ENCODE results near the gene ATP5PO. TPM values are rescaled to one million over a fixed set of nuclear protein-coding genes. Genes with fewer than 3 reads are reported as not detected.

The ATP5PO gene
- total RNA-seq, 1 experiment from 2014 or later: 229 TPM

GRCh38 chr21:33859373-33860102 lies 56.1 kb downstream of the ATP5PO start:
- Histone ChIP-seq H3K27me3 (ENCODE audit: control insufficient read depth, insufficient read depth, low read length) (no peaks in the 10 kb centered on the region; the same call in 1 of the 2 replicates), H3K4me3 (ENCODE audit: insufficient read depth, low read depth, low read length) (no peak overlapping the region), H3K36me3 (replicated peaks; ENCODE audit: control insufficient read depth, insufficient read depth, low read length) (no peaks in the 10 kb centered on the region)
- DNase-seq: no peak

- Histone ChIP-seq H3K27me3 (ENCODE audit: control insufficient read depth, insufficient read depth, low read length) (no peaks in the 10 kb centered on the region; the same call in 1 of the 2 replicates), H3K4me3 (ENCODE audit: insufficient read depth, low read depth, low read length) (no peak overlapping the region), H3K36me3 (replicated peaks; ENCODE audit: control insufficient read depth, insufficient read depth, low read length) (no peaks in the 10 kb centered on the region)
- peak; percentile 70 for DNase-seq
Measured at GRCh38 chr21:33858667-33859372, 56.8 kb downstream of the ATP5PO start.

- no peaks in the 10 kb centered on the region for H3K36me3 ChIP-seq (replicated peaks; ENCODE audit: control insufficient read depth, insufficient read depth, low read length)
- H3K4me3 ChIP-seq (ENCODE audit: insufficient read depth, low read depth, low read length): no peak overlapping the region
- H3K27me3 ChIP-seq (ENCODE audit: control insufficient read depth, insufficient read depth, low read length): no peaks in the 10 kb centered on the region; the same call in 1 of the 2 replicates
- peak; percentile 89 for DNase-seq
Measured at GRCh38 chr21:33857846-33858666, 57.5 kb downstream of the ATP5PO start.

GRCh38 chr21:33856893-33857527 lies 58.6 kb downstream of the ATP5PO start:
- no peak overlapping the region for H3K4me3 ChIP-seq (ENCODE audit: insufficient read depth, low read depth, low read length)
- no peaks in the 10 kb centered on the region for H3K36me3 ChIP-seq (replicated peaks; ENCODE audit: control insufficient read depth, insufficient read depth, low read length)
- DNase-seq: no peak
- H3K27me3 ChIP-seq (ENCODE audit: control insufficient read depth, insufficient read depth, low read length): no peaks in the 10 kb centered on the region; the same call in 1 of the 2 replicates

GRCh38 chr21:33855190-33855589 lies 60.4 kb downstream of the ATP5PO start:
- peak; percentile 71 for DNase-seq
- no peaks in the 10 kb centered on the region for H3K36me3 ChIP-seq (replicated peaks; ENCODE audit: control insufficient read depth, insufficient read depth, low read length)

GRCh38 chr21:33854604-33855003 lies 61.0 kb downstream of the ATP5PO start:
- Histone ChIP-seq H3K27me3 (ENCODE audit: control insufficient read depth, insufficient read depth, low read length) (no peaks in the 10 kb centered on the region; the same call in 1 of the 2 replicates), H3K4me3 (ENCODE audit: insufficient read depth, low read depth, low read length) (no peak overlapping the region)
- no peak for DNase-seq

More at GRCh38 chr21:33855190-33855589, 60.4 kb downstream of the ATP5PO start:
- no peak overlapping the region for H3K4me3 ChIP-seq (ENCODE audit: insufficient read depth, low read depth, low read length)
- no peaks in the 10 kb centered on the region; the same call in 1 of the 2 replicates for H3K27me3 ChIP-seq (ENCODE audit: control insufficient read depth, insufficient read depth, low read length)

More at GRCh38 chr21:33854604-33855003, 61.0 kb downstream of the ATP5PO start:
- H3K36me3 ChIP-seq (replicated peaks; ENCODE audit: control insufficient read depth, insufficient read depth, low read length): no peaks in the 10 kb centered on the region

Other genes with a start within 250 kb of the ATP5PO start
- gene MRPS6, start 157.8 kb upstream of the ATP5PO start, total RNA-seq (2014; rRNA removed; shearing (Covaris generic)): 37.2 and 39.9 TPM in 2 replicates
- 7.2 and 10.6 TPM in 2 replicates for gene SLC5A3, start 157.8 kb upstream of the ATP5PO start, total RNA-seq (2014; rRNA removed; shearing (Covaris generic))

Data from H7 (cell line).